IMR-90 (cell line): ENCODE measurements around the gene DPF1. TPM values are rescaled to one million over a fixed set of nuclear protein-coding genes. Genes with fewer than 3 reads are reported as not detected.

Source experiments
- ATAC-seq: fragments of 200-7000 bp; cut with Tn5 transposase; 2 replicates; pipeline ENCODE4 v1.9.1; 2020; ENCODE audit warnings: low read depth, mild to moderate bottlenecking, moderate library complexity
- BruUV-seq: library from RNA; stranded (reverse); fragments of 400-500 nt; replicated peaks from 2 replicates; lab custom pipeline; 2021; lab: Mats Ljungman, UMichigan
- CTCF ChIA-PET: fragments of 300-600 bp; formaldehyde crosslinking; extraction: SDS; loops from one replicate; lab custom pipeline; 2021; ENCODE audit warnings: antibody characterized with exemption; lab: Yijun Ruan, JAX
- POLR2A ChIA-PET: fragments of 300-600 bp; sonication (Branson Sonifier 250); formaldehyde crosslinking; loops from one replicate; lab custom pipeline; 2022; ENCODE audit warnings: antibody characterized with exemption; ENCODE audit not compliant: unreplicated experiment; lab: Charles Lee
- DNase-seq: peaks from one replicate; pipeline ENCODE4 v3.0.0; 2013
- H2AFZ ChIP-seq: replicated peaks from 2 replicates; pipeline ENCODE3; 2013; ENCODE audit warnings: low read length, mild to moderate bottlenecking; ENCODE audit not compliant: poor library complexity
- H2AK5ac ChIP-seq: 2 replicates; pipeline ENCODE4 v1.6.1; 2013; ENCODE audit warnings: low read depth, low read length, inconsistent platforms
- H2AK9ac ChIP-seq: replicated peaks from 2 replicates; pipeline ENCODE3; 2013; ENCODE audit warnings: mild to moderate bottlenecking, low read depth, low read length, moderate library complexity; ENCODE audit not compliant: poor library complexity
- H2BK120ac ChIP-seq: 2 replicates; pipeline ENCODE4 v1.6.1; 2013; ENCODE audit warnings: low read depth, low read length, inconsistent platforms
- H2BK15ac ChIP-seq: 3 replicates; pipeline ENCODE4 v1.6.1; 2013; ENCODE audit warnings: low read depth, low read length, inconsistent platforms
- H2BK20ac ChIP-seq: 2 replicates; pipeline ENCODE4 v1.6.1; 2013; ENCODE audit warnings: low read depth, mild to moderate bottlenecking, inconsistent platforms, low read length, moderate library complexity
- H2BK5ac ChIP-seq: 2 replicates; pipeline ENCODE4 v1.6.1; 2013; ENCODE audit warnings: mild to moderate bottlenecking, low read depth, low read length, inconsistent platforms; ENCODE audit not compliant: poor library complexity, severe bottlenecking
- H3K14ac ChIP-seq: replicated peaks from 2 replicates; pipeline ENCODE4 v1.6.1; 2013; ENCODE audit warnings: low read depth, low read length, inconsistent platforms
- H3K18ac ChIP-seq: 2 replicates; pipeline ENCODE4 v1.6.1; 2013; ENCODE audit warnings: low read depth, low read length, control low read depth
- H3K23ac ChIP-seq: 2 replicates; pipeline ENCODE4 v1.6.1; 2013; ENCODE audit warnings: low read depth, low read length, inconsistent platforms
- H3K27ac ChIP-seq: 2 replicates; pipeline ENCODE4 v1.5.1; 2013; ENCODE audit warnings: mild to moderate bottlenecking, control low read depth, low read length; ENCODE audit not compliant: insufficient read depth
- H3K27me3 ChIP-seq: 2 replicates; pipeline ENCODE4 v1.6.1; 2013; ENCODE audit warnings: low read length; ENCODE audit not compliant: control insufficient read depth, insufficient read depth
- H3K36me3 ChIP-seq: 2 replicates; pipeline ENCODE4 v1.6.1; 2013; ENCODE audit warnings: low read length, mixed read lengths; ENCODE audit not compliant: control insufficient read depth, insufficient read depth
- H3K4ac ChIP-seq: 2 replicates; pipeline ENCODE4 v1.6.1; 2013; ENCODE audit warnings: low read depth, low read length, inconsistent platforms
- H3K4me1 ChIP-seq: 2 replicates; pipeline ENCODE4 v1.6.1; 2013; ENCODE audit warnings: low read length, mixed read lengths; ENCODE audit not compliant: control insufficient read depth, insufficient read depth
- H3K4me2 ChIP-seq: 2 replicates; pipeline ENCODE4 v1.6.1; 2013; ENCODE audit warnings: low read depth, mild to moderate bottlenecking, control low read depth, low read length, moderate library complexity
- H3K4me3 ChIP-seq: 2 replicates; pipeline ENCODE4 v1.5.1; 2013; ENCODE audit warnings: low read depth, mild to moderate bottlenecking, control low read depth, low read length, moderate library complexity; ENCODE audit not compliant: insufficient read depth
- H3K56ac ChIP-seq: 2 replicates; pipeline ENCODE4 v1.6.1; 2013; ENCODE audit warnings: low read length, inconsistent platforms; ENCODE audit not compliant: insufficient read depth; ENCODE audit errors: extremely low read depth
- H3K79me1 ChIP-seq, 2 experiments: 2 replicates each; pipeline ENCODE4 v1.6.1; 2013; ENCODE audit warnings: low read length in 2 of 2, inconsistent platforms in 1 of 2, low read depth in 1 of 2
- H3K9ac ChIP-seq: 2 replicates; pipeline ENCODE4 v1.6.1; 2013; ENCODE audit warnings: low read depth, low read length, control low read depth
- H3K9me1 ChIP-seq: 2 replicates; pipeline ENCODE4 v1.6.1; 2013; ENCODE audit warnings: low read length, inconsistent platforms; ENCODE audit not compliant: insufficient read depth
- H3K9me3 ChIP-seq: 2 replicates; pipeline ENCODE4 v1.6.1; 2013; ENCODE audit warnings: low read length; ENCODE audit not compliant: control insufficient read depth, insufficient read depth
- H4K20me1 ChIP-seq: 2 replicates; pipeline ENCODE4 v1.6.1; 2013; ENCODE audit warnings: low read length, inconsistent platforms; ENCODE audit not compliant: insufficient read depth
- H4K5ac ChIP-seq: 2 replicates; pipeline ENCODE4 v1.6.1; 2013; ENCODE audit warnings: mild to moderate bottlenecking, low read depth, low read length, control low read depth
- H4K8ac ChIP-seq, 2 experiments: 2 replicates each; pipeline ENCODE4 v1.6.1; 2013; ENCODE audit warnings: low read depth in 2 of 2, low read length in 2 of 2, control low read depth in 1 of 2, inconsistent platforms in 1 of 2
- H4K91ac ChIP-seq: 2 replicates; pipeline ENCODE4 v1.6.1; 2013; ENCODE audit warnings: low read depth, low read length, inconsistent platforms; ENCODE audit not compliant: insufficient read depth
- CTCF ChIP-seq: conservative IDR thresholded peaks from 2 replicates; pipeline ENCODE4 v1.5.1; 2012; ENCODE audit warnings: mild to moderate bottlenecking, low read depth, low read length, improper control_type of control experiment
- FOS ChIP-seq: fragments of 150-350 bp; IDR thresholded peaks from 2 replicates; pipeline ENCODE4 v1.6.1; 2016; ENCODE audit warnings: low read depth, low read length
- MAFK ChIP-seq: IDR thresholded peaks from 2 replicates; pipeline ENCODE4 v1.6.1; 2012; ENCODE audit warnings: low read depth, low read length, improper control_type of control experiment
- MAZ ChIP-seq: IDR thresholded peaks from 2 replicates; pipeline ENCODE4 v1.6.1; 2012; ENCODE audit warnings: low read depth, mild to moderate bottlenecking, low read length, improper control_type of control experiment, moderate library complexity, borderline replicate concordance
- NFE2L2 ChIP-seq: fragments of 150-350 bp; IDR thresholded peaks from 2 replicates; pipeline ENCODE4 v1.6.1; 2016; ENCODE audit warnings: low read depth, mild to moderate bottlenecking, low read length
- RAD21 ChIP-seq: IDR thresholded peaks from 2 replicates; pipeline ENCODE4 v1.6.1; 2012; ENCODE audit warnings: low read length, improper control_type of control experiment
- RCOR1 ChIP-seq: IDR thresholded peaks from 2 replicates; pipeline ENCODE4 v1.6.1; 2012; ENCODE audit warnings: mild to moderate bottlenecking, low read length, improper control_type of control experiment; ENCODE audit not compliant: insufficient replicate concordance
- RFX5 ChIP-seq: IDR thresholded peaks from 2 replicates; pipeline ENCODE4 v1.8.0; 2012; ENCODE audit warnings: low read depth, mild to moderate bottlenecking, low read length, moderate library complexity
- SMC3 ChIP-seq: fragments of 150-350 bp; IDR thresholded peaks from 2 replicates; pipeline ENCODE4 v1.6.1; 2016; ENCODE audit warnings: low read depth, mild to moderate bottlenecking, antibody characterized with exemption, low read length, moderate library complexity
- WGBS, 2 experiments: methylation state at CpG; one replicate each; pipeline versions ENCODE4 v1.1.5 to v1.1.7; 2013; ENCODE audit warnings: missing lambda C conversion rate in 2 of 2; ENCODE audit not compliant: insufficient read length in 1 of 2; ENCODE audit errors: extremely low coverage in 2 of 2; 5-methylcytosine and 5-hydroxymethylcytosine counted together
- dilution Hi-C: fragments of 300-500 bp; cut with HindIII; formaldehyde crosslinking; loops from one replicate; pipeline ENCODE4 v1.14.3; 2018; ENCODE audit warnings: low sequenced_read_pairs; ENCODE audit not compliant: unreplicated experiment
- in situ Hi-C: fragments of 300-500 bp; cut with MboI; formaldehyde crosslinking; loops from 3 replicates; pipeline ENCODE4 v1.14.3; 2019; ENCODE audit warnings: low sequenced_read_pairs, inconsistent platforms, mixed read lengths
- intact Hi-C: fragments of 100-400 bp; cut with micrococcal nuclease; formaldehyde crosslinking; loops from 2 replicates; pipeline ENCODE4 v1.10.0; 2022
- polyA plus RNA-seq, 3 experiments: library from polyadenylated mRNA; depleted of rRNA; stranded (reverse); fragments of >200 nt; gene quantifications; 2 replicates each; pipeline ENCODE4 v1.2.3, GENCODE V29; 2012; ENCODE audit warnings: low replicate concordance in 1 of 3
- total RNA-seq: library from RNA; depleted of rRNA; stranded (reverse); fragments of >200 nt; gene quantifications from 2 replicates; pipeline ENCODE4 v1.2.3, GENCODE V29; 2012
- TF ChIP-seq, protein P1 (sequence below): fragments of 150-350 bp; IDR thresholded peaks from 2 replicates; pipeline ENCODE4 v1.6.1; 2016; ENCODE audit warnings: low read depth, mild to moderate bottlenecking, low read length, moderate library complexity, borderline replicate concordance

The DPF1 gene
- total and polyA plus RNA-seq, 2 of the 4 experiments (the other 2 are of a cell fraction), result 3.2 to 5.5 TPM

- ChIA-PET POLR2A (no interaction called here), CTCF (no interaction called here)
- Histone ChIP-seq H3K23ac (no peak overlapping the region), H3K9me3 (no peaks in the 10 kb centered on the region), H2AK5ac (no peak overlapping the region), H4K5ac (no peak overlapping the region), H3K18ac (no peak overlapping the region), H3K4me3 (no peak overlapping the region), H2AFZ (no peak overlapping the region), H3K36me3 (peaks cover 4% of the 10 kb centered on the region), H4K20me1 (peaks cover 13% of the 10 kb centered on the region; the same call in 1 of the 2 replicates), H2BK20ac (no peak overlapping the region), H4K91ac (no peak overlapping the region), H2BK120ac (no peak overlapping the region), H3K4me1 (peaks cover 6% of the 10 kb centered on the region), H3K79me1 (peaks cover 0 to 34% of the 10 kb centered on the region in 2 experiments; a peak in 3 of 4 replicates), H3K27me3 (no peaks in the 10 kb centered on the region), H3K9ac (no peak overlapping the region), H3K4ac (no peak overlapping the region), H2BK15ac (no peak overlapping the region), H4K8ac (no peak overlapping the region), H2AK9ac (no peak overlapping the region), H3K9me1 (peaks cover 16% of the 10 kb centered on the region), H3K56ac (no peak overlapping the region), H3K4me2 (no peak overlapping the region), H3K14ac (no peak overlapping the region), H2BK5ac (no peak overlapping the region), H3K27ac (no peak overlapping the region)
- dilution Hi-C loops (no loop called here), intact Hi-C loops (no loop called here), in situ Hi-C loops (no loop called here)
- DNase-seq, result no peak
- ATAC-seq, result no peak
- no CpG with 5 or more reads among the region's 3 CpGs for WGBS, 2 experiments
- TF ChIP-seq NFE2L2 (no peak), FOS (no peak), RAD21 (no peak), CTCF (no peak), MAFK (no peak), RFX5 (no peak), SMC3 (no peak), RCOR1 (no peak), MAZ (no peak)
- TF ChIP-seq, protein P1, sequence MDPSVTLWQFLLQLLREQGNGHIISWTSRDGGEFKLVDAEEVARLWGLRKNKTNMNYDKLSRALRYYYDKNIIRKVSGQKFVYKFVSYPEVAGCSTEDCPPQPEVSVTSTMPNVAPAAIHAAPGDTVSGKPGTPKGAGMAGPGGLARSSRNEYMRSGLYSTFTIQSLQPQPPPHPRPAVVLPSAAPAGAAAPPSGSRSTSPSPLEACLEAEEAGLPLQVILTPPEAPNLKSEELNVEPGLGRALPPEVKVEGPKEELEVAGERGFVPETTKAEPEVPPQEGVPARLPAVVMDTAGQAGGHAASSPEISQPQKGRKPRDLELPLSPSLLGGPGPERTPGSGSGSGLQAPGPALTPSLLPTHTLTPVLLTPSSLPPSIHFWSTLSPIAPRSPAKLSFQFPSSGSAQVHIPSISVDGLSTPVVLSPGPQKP, result no peak
- BruUV-seq, result no TSS peak
Observed at GRCh38 chr19:38180071-38180470, 44.0 kb downstream of the DPF1 start.
